Cortex of kidney (tissue), 1 donor: ENCODE results near the gene CSPG4.
"Not testable (repeated sequence)": the region's sequence is repeated elsewhere in the genome, so short reads cannot be mapped to it uniquely, and the experiment has no call there.

Experiments
- DNase-seq: peaks from one replicate; lab custom pipeline; 2025; lab: John Stamatoyannopoulos, UW

The CSPG4 gene, protein sequence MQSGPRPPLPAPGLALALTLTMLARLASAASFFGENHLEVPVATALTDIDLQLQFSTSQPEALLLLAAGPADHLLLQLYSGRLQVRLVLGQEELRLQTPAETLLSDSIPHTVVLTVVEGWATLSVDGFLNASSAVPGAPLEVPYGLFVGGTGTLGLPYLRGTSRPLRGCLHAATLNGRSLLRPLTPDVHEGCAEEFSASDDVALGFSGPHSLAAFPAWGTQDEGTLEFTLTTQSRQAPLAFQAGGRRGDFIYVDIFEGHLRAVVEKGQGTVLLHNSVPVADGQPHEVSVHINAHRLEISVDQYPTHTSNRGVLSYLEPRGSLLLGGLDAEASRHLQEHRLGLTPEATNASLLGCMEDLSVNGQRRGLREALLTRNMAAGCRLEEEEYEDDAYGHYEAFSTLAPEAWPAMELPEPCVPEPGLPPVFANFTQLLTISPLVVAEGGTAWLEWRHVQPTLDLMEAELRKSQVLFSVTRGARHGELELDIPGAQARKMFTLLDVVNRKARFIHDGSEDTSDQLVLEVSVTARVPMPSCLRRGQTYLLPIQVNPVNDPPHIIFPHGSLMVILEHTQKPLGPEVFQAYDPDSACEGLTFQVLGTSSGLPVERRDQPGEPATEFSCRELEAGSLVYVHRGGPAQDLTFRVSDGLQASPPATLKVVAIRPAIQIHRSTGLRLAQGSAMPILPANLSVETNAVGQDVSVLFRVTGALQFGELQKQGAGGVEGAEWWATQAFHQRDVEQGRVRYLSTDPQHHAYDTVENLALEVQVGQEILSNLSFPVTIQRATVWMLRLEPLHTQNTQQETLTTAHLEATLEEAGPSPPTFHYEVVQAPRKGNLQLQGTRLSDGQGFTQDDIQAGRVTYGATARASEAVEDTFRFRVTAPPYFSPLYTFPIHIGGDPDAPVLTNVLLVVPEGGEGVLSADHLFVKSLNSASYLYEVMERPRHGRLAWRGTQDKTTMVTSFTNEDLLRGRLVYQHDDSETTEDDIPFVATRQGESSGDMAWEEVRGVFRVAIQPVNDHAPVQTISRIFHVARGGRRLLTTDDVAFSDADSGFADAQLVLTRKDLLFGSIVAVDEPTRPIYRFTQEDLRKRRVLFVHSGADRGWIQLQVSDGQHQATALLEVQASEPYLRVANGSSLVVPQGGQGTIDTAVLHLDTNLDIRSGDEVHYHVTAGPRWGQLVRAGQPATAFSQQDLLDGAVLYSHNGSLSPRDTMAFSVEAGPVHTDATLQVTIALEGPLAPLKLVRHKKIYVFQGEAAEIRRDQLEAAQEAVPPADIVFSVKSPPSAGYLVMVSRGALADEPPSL (N-terminal part only)

DNA sequence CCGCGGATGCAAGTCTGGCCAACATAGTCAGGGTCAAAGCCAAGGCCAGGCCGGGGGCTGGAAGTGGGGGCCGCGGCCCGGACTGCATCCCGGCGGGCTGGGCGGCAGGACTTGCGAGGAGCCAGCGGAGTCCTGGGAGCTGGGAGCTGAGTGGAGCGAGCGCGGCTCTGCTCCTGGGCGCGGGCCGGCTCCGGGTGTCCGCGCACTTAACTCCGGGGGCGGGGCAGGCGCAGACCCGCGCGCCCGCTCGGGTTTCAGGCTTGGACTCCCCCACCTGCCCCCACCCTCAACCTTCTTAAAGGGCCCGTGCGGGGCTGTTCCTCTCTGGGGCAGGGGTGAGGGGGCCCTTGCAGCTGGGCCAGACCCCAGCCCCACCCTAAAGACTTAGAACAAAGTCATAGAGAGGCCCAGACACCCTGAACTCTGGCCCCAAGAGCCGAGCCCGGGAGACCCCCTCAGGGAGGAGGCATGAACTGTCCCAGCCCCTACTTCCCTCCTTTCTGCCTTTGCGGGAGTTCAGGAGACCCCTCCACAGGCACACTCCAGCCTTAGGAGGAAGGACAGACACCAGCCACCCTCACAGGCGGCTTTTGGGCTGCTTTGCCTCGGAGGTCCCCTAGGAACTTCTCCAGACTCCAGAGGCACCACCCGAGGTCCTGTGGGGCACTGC lies at the start of gene CSPG4:
Gene CSPG4, minus strand, starts transcription at position 181 of the 670 bp plus-strand sequence. Its CDS starts 93 bp downstream, at position 88.
- DNase-seq: no peak

DNA sequence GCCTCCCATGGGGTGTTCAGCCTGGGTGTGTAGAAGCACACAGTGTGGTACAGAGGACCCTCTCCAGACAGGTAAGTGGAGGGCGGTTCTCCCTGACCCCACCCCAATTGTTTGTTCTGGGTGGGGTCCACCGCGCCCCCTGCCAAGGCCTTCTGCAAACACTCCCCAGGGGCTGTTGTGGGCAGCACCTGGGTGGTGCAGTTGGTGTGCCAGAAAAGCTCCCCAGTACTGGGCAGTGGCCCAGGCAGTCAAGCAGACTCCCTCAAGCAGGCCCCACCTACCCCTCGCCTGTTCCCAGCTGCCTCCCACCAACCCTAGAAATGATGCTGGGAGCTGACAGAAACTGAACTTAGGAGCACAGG lies 49.7 kb upstream of the CSPG4 start:
- not testable (repeated sequence) for DNase-seq

DNA sequence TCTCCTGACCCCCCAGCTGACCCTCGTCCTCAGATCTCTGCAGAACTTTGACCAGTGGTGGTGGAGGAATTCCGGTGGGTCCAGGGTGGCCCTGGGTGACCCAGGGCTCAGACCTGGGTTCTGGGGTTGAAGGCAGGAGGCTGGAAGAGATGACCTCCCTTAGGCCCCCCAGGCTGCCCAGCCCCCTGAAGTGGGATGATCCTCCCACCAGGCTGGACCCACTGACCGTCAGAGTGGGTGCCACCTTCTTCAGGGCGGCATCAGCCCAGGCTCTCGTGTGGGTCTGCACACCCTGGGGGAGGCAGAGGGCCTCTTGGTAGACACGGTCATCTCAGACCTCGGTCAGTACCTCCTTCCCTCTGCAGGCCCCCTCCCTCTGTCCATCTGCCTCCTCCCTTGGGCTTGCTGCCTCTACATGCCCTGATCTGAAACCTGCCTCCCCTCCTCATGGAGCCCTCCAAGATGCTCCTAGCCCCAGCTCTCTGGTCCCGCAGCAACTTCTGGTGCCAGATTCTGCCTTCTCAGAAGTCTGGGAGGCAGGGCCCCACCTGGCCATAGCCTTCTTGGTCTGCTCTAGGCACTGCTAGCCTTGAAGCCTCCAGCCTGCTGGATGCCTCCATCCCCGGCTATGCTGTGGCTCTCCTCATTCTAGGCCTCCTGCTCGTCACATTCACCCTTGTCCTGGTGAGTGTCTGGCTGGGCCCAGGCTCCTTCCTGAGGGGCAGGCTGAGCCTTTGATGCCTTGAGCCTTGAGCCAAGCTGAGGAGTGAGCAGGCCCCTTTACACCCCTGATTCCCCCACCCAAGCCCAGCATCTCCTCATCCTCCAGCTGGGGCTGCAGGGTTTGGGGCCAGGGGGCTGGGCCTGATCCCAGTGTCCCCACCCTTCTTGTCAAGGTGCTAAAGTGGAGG lies 49.1 kb upstream of the CSPG4 start:
- DNase-seq: no peak

DNA sequence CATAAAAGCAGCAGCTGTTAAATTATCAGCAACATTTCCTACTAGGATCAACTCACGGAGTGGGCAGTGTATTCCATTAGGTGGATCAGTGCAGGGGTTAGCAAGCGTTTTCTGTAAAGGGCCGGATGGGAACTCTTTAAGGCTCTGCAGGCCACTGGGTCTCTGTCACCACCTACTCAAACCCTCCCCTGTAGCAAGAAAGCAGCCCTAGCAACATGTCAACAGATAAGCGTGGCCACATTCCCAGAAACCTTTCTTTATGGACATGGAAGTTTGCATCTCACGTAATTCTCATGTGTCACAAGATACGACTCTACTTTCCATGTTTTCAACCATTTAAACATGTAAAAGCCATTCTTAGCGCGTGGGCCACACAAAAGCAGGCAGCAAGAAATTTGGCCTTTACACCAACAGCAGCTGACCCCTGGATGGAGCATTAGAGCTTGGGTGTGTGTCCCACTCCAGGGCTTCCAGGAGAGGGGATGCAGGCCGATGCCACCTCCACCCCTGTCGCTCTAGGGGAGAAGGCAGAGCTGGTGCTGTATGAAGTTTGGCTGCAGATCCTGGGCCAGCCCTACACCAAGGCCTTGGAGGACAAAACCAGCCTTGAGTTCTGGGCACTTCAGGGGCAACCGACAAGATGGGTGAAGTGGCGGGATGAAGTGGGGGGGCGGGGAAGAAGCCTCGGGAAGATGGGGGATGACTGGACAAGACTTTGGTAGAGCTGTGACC lies 48.2 kb upstream of the CSPG4 start:
- DNase-seq: no peak

DNA sequence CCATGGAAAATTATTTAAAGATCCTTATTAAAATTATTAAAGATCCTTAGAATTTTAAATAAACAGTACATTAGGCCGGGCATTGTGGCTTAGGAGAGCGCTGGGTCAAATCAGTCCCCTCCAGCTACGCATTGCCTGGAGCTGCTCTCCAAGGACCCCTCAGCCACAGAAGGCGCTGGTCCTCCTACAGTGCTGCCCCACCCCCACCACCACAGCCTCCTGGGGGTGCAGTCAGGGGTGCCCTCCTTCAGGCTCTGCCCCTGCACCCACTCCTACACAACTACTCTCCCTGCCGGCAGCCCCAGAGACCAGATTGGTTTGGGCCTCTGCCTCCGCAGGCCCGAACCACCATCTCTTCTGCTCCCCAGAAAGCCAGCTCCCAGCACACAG lies 47.5 kb upstream of the CSPG4 start:
- DNase-seq: not testable (repeated sequence)

DNA sequence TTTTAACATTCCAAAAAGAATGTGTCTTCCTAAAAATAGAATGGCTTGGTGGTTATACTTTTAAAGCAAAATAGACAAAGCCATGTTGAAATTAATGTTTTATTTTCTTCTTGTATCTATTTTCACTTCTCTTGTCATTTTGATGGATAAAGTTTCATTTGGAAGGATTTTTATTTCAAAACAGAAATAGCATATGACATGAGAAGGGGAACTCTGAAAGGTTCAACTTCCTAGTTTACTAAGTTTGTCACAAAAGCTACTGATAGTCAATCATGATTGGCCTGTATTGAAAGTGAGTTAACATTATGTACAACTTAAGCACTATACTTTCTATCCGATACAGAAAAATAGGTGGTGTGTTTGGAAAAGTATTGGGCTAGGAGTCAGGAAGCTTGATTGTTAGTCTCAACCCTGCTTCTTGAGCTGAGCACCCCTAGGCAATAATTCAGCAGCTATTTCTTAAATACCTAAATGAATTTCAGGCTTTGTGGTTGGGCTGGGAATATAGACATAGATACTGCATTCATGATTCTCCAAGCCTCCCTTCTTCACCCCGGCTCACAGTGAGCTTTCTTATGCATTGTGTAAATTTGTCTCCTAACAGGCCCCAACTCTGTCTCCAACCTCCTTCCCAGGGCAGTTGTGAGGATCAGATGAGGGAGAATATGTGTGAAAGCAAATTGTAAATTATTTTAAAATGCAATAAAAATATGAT lies 46.9 kb upstream of the CSPG4 start:
- DNase-seq: no peak

DNA sequence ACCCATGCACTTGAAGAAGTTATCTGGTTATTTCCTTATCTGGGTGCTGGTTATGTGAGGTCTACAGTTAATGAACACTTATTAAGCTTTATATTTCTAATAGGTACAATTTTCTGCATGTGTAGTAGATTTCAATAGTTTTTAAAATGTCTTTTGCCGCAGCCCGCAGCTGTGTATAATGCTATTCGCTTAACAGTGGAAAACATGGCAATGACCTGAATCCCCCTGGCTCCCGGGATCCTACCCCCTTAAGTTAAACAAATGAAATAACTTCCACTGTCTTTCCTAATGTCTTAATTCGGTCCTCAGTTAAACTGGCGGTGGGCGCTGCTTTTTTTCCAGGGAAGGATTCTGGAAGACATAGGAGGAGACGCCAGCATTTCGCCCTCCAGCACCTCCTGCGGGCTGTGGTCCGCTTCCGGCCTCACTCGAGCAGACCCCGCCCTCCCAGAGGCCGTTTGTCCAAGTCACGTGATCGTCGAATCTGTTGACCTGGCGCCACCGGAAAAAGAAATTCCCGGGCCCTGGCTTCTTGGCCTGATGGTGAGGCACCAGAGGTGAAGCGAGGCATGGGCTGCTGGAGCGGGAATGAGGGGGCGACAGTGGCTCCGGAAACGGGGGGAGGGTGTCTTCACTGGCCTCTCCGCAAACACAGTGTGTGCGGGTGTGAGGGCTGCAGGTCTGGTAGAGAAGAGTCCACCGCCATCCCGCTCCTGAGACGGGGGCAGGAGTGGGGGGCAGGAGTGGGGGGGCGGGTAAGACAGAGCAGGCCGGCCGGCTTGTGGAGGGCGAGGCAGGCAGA lies 45.6 kb upstream of the CSPG4 start:
- peak; percentile 19 for DNase-seq

DNA sequence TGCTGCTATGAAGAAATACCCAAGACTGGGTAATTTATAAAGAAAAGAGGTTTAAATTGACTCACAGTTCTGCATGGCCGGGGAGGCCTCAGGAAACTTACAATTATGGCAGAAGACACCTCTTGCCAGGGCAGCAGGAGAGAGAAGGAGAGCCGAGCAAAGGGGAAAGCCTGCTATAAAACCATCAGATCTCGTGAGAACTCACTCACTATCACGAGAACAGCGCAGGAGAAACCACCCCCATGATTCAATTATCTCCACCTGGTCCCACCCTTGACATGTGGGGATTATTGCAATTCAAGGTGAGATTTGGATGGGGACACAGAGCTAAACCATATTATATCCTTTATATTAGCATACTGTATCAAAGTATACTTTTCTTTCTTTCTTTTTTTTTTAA lies 42.2 kb upstream of the CSPG4 start:
- DNase-seq: not testable (repeated sequence)

DNA sequence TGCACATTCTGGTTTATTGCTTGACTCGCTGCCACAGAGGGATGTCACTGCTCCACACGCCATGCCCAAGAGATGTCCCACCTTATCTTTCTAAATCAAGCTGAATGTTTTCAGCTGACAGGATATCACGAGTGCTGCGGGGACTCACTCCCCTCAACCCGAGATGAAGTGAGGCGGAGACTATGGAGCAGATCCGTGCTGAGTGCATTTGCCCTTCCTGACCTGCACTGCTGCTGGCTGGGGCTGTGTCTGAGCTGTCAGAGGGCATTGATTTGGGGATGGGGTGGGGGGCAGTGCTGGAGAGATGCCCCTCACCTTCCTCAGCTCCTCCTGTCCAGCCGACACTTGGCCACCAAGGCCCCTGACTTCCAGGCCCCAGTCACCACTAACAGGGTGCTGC lies 40.5 kb upstream of the CSPG4 start:
- no peak for DNase-seq

DNA sequence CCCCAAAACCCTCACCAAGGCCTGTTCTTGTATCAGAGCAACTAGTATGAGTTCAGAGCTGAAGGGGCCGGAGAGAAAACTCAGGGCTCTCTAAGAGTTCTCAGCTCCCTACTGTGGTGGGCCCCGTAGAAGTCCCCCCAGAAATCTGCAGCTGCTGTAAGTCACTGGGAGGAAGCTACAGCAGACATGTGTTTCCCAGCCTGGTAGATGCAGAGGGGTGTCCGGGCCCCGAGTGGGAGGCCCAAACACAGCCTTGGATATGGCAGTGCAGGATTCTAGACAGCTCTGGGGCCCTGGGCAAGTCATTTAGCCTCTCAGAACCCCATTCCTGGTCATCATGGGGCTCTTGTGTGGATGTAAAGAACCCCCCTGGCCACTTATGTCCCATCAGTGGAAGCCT lies 39.2 kb upstream of the CSPG4 start:
- no peak for DNase-seq

DNA sequence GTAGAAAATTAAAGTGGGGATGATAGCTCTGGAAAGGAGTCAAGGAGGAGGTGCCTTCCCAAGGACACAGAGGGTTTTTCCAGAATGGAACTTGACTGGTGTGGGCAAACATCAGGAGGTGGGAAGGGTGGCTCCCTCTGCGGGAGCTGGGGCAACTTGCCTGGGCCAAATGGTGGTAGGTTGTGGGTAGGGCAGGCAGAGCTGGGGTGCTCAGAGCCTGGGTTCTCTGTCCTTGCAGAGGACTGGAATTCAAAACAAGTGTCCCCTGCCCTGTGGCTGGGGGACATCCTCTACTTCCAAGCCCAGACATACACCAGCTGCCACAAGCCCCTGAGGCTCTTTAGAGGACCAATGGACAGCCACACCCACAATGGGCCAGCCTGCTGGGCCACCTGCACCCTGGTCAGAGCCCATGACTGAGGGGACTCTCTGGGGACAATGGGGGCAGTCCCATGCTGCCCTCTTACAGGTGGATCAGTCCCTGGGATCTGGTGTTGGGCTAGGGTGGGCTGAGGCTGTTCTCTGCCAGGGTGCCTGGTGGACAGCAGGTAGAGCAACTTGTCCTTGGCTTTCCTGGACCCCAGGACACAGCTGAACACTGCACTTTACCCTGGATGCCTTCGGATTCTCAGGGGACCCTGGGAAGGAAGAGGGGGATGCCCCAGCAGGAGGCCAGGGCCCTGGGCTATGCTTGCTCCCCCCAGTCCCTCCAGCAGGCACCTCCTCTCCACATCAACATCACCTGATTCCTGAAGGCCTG lies 38.6 kb upstream of the CSPG4 start:
- no peak for DNase-seq

DNA sequence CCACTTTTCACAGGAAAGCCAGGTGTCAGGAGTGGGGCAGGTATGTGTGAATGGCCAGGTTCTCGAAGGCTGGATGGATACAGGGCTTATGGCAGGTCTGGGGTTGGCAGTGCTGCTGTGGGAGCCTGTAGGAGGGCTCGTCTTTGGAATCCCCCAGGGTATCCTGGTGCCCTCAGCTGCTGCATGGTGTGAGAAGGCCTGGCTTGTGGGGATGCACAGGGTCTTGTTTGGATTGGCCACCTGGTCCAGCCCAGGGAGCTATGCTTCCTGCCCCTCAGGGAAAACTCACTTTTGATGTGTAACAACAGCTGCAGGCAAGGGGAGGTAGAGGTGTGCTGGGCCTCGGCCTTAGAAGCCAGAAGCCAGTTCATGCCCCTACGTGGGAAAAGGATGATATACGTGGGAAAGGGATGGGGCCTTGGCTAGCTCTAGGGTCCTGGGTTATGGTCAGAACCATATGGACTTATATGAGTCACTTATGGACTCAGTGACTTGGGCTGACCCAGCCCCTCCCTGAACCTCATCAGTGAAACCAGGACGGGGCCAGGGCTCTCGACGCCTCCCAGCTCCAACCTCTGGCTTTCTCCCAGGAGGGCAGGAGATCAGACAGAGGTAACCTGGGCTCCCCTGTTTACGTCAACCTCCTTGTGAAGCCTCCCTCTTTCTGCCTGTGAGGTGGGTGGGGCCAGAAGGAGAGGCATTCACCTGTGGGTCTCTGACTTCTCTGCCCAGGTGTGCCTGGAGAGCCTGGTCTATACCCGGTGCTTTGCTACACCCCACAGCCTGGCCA lies 37.8 kb upstream of the CSPG4 start:
- no peak for DNase-seq

DNA sequence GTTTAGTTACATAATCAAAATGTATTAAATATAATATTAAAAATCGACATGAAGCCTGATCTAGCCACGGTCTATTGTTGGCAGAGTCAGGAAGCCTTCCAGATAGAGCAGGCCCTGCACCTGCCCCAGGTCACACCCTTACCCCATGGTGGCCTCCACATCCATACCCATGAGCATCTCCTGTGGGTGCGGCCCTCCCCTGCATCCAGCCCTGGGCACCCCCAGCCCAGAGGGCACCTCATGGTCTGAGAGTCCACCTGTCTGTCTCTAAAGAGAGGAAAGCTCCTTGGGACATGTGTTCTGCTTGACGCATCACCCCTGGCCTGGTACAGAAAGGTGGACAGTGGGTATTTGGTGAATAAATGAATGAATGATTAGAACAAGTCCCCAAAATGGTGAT lies 37.2 kb upstream of the CSPG4 start:
- no peak for DNase-seq

DNA sequence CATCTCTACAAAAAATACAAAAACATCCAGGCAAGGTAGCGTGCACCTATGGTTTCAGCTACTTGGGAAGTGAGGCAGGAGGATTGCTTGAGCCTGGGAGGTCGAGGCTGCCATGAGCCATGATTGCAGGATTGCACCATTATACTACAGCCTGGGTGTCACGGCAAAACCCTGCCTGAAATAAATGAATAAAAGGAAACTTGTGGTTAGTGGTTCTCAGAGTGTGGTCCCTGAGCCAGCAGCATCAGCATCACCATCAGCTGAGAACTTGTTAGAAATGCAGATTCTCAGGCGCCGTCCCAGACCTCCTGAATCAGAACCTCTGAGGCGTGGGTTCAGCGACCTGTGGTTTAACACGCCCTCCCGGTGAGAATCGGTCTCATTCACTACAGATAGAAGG lies 36.2 kb upstream of the CSPG4 start:
- DNase-seq: not testable (repeated sequence)

DNA sequence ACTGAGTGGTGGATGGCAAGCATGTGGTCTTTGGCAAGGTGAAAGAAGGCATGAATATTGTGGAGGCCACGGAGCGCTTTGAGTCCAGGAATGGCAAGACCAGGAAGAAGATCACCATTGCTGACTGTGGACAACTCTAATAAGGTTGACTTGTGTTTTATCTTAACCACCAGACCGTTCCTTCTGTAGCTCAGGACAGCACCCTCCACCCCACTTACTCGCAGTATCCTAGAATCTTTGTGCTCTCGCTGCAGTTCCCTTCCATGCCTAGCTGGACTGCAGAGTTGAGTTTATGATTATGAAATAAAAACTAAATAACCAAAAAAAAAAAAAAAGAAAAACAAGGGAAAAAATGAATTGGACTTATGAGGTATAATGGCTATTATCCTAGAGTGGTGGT lies 34.5 kb upstream of the CSPG4 start:
- not testable (repeated sequence) for DNase-seq

DNA sequence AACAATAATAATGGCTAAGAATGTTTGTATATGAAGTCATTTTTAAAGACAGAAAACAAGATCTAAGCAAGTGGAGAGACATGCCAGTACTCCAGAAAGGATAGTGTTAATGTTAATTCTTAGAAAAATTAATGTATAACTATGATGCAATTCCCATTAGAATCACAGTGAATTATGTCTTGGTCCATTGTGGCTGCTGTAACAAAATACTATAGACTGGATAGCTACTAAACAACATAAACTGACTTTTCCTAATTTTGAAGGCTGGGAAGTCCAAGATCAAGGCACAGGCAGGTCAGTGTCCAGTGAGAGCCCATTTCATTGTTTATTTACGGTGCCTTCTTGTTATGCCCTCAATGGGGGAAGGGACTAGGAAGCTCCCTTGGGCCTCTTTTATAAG lies 32.7 kb upstream of the CSPG4 start:
- no peak for DNase-seq

DNA sequence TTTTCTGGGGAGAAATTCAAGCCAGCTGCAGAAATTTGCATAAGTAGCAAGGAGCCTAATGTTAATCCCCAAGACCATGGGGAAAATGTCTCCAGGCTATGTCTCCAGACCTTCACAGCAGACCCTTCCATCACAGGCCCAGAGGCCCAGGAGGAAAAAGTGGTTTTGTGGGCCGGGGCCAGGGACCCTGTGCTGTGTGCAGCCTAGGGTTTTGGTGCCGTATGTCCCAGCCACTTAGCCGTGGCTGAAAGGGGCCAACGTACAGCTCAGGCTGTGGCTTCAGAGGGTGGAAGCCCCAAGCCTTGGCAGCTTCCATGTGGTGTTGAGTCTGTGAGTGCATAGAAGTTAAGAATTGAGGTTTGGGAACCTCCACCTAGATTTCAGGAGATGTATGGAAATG lies 29.7 kb upstream of the CSPG4 start:
- not testable (repeated sequence) for DNase-seq
